Activated naive CD8-positive, alpha-beta T cell treated with anti-CD3 and anti-CD28 coated beads, Interleukin-2, amount 10 ng/mL, durations not matched to agents 7 days and 5 days (primary cell): Measurements from ENCODE around the gene GPR15. TPM values are rescaled to one million over a fixed set of nuclear protein-coding genes. Genes with fewer than 3 reads are reported as not detected.

Experiments used
- ATAC-seq: fragments of 150-1000 bp; cut with Tn5 transposase; one replicate; pipeline ENCODE4 v1.10.0; 2021; ENCODE audit warnings: low read depth, moderate library complexity
- POLR2A ChIA-PET: fragments of 350-600 bp; sonication (Branson Sonifier 250); formaldehyde crosslinking; loops from one replicate; lab custom pipeline; 2021; ENCODE audit warnings: antibody characterized with exemption; lab: Charles Lee
- DNase-seq: peaks from one replicate; pipeline ENCODE4 v3.0.0; 2021
- H3K27ac Mint-ChIP-seq: one replicate; pipeline ENCODE4 v1.8.0; 2022; ENCODE audit warnings: mild to moderate bottlenecking, mixed read lengths
- H3K27me3 Mint-ChIP-seq: one replicate; pipeline ENCODE4 v1.8.0; 2022; ENCODE audit warnings: mild to moderate bottlenecking, moderate library complexity, mixed read lengths
- H3K36me3 Mint-ChIP-seq: one replicate; pipeline ENCODE4 v1.8.0; 2021; ENCODE audit warnings: mild to moderate bottlenecking, mixed read lengths
- H3K4me1 Mint-ChIP-seq: one replicate; pipeline ENCODE4 v1.8.0; 2021; ENCODE audit warnings: mixed read lengths
- H3K4me3 Mint-ChIP-seq: one replicate; pipeline ENCODE4 v1.8.0; 2022; ENCODE audit warnings: mild to moderate bottlenecking, moderate library complexity, mixed read lengths
- H3K9me3 Mint-ChIP-seq: one replicate; pipeline ENCODE4 v1.8.0; 2021; ENCODE audit warnings: mixed read lengths
- total RNA-seq, 2 experiments: library from RNA; stranded (reverse); gene quantifications; one replicate each; pipeline ENCODE4 v1.2.3, GENCODE V29; 2021

GPR15 gene
- total RNA-seq, 2 experiments from 2014 or later = 40.6 to 44.1 TPM

- ATAC-seq (no peak), DNase-seq (no peak)
- H3K9me3 Mint-ChIP-seq = no peaks in the 10 kb centered on the region
- H3K36me3 Mint-ChIP-seq = peaks cover 79% of the 10 kb centered on the region
- POLR2A ChIA-PET = interaction anchor here (0.5 to 6.0 kb wide), 4 partner anchors 38 to 75 kb away, joined by 3 to 92 read pairs (median 4); partner anchors contain the start of gene CPOX
- peak overlapping the region; percentile 72 for H3K27ac Mint-ChIP-seq
- peak overlapping the region; percentile 99 for H3K4me3 Mint-ChIP-seq
- peaks cover 55% of the 10 kb centered on the region for H3K4me1 Mint-ChIP-seq
- no peaks in the 10 kb centered on the region for H3K27me3 Mint-ChIP-seq
Observed at GRCh38 chr3:98518816-98519215, 13.0 kb upstream of the GPR15 start.

GRCh38 chr3:98519351-98519750 is 12.4 kb upstream of the GPR15 start:
- H3K27ac Mint-ChIP-seq = peak overlapping the region; percentile 72
- H3K27me3 Mint-ChIP-seq = no peaks in the 10 kb centered on the region
- DNase-seq (no peak), ATAC-seq (no peak)
- H3K9me3 Mint-ChIP-seq = no peaks in the 10 kb centered on the region
- peaks cover 55% of the 10 kb centered on the region for H3K4me1 Mint-ChIP-seq
- POLR2A ChIA-PET = interaction anchor here (1.3 to 6.0 kb wide), 2 partner anchors 38 to 46 kb away, joined by 5 to 92 read pairs; no protein-coding TSS in a partner anchor
- peak overlapping the region; percentile 99 for H3K4me3 Mint-ChIP-seq
- peaks cover 81% of the 10 kb centered on the region for H3K36me3 Mint-ChIP-seq

- Mint-ChIP-seq H3K27ac (peak overlapping the region; percentile 98), H3K4me3 (peak overlapping the region; percentile 99), H3K36me3 (peaks cover 70% of the 10 kb centered on the region), H3K9me3 (peaks cover 3% of the 10 kb centered on the region), H3K4me1 (peaks cover 51% of the 10 kb centered on the region), H3K27me3 (no peaks in the 10 kb centered on the region)
- POLR2A ChIA-PET = interaction anchor here (0.6 to 6.0 kb wide), 20 partner anchors 10 to 71 kb away, joined by 3 to 92 read pairs (median 6); partner anchors contain the start of genes CPOX and GPR15
- DNase-seq = no peak
- ATAC-seq = peak; percentile 42
Observed at GRCh38 chr3:98521897-98522543, 9.8 kb upstream of the GPR15 start.

GRCh38 chr3:98522544-98523281 is 9.1 kb upstream of the GPR15 start, which contains the start of gene CLDND1:
Gene CLDND1, minus strand, starts transcription at chr3:98522902. Its CDS starts 1,478 bp downstream, at chr3:98521424.
- POLR2A ChIA-PET = interaction anchor here (0.7 to 6.0 kb wide), 20 partner anchors 8 to 483 kb away, joined by 3 to 92 read pairs (median 9); partner anchors contain the start of genes CPOX and GPR15
- H3K4me3 Mint-ChIP-seq = peak within 1 kb of the TSS; percentile 99
- ATAC-seq (peak; percentile 95), DNase-seq (peak; percentile 93)
- peaks cover 48% of the 10 kb centered on the region for H3K4me1 Mint-ChIP-seq
- no peaks in the 10 kb centered on the region for H3K27me3 Mint-ChIP-seq
- peak within 1 kb of the TSS; percentile 99 for H3K27ac Mint-ChIP-seq
- H3K36me3 Mint-ChIP-seq = peaks cover 71% of the 10 kb centered on the region
- peaks cover 3% of the 10 kb centered on the region for H3K9me3 Mint-ChIP-seq

GRCh38 chr3:98525494-98525893 is 6.3 kb upstream of the GPR15 start:
- DNase-seq (no peak), ATAC-seq (no peak)
- H3K9me3 Mint-ChIP-seq = peaks cover 5% of the 10 kb centered on the region
- no peaks in the 10 kb centered on the region for H3K27me3 Mint-ChIP-seq
- H3K4me3 Mint-ChIP-seq = peak overlapping the region; percentile 50
- H3K27ac Mint-ChIP-seq = peak overlapping the region; percentile 57
- peaks cover 51% of the 10 kb centered on the region for H3K36me3 Mint-ChIP-seq
- POLR2A ChIA-PET = interaction anchor here (1.0 to 1.1 kb wide), 2 partner anchors 12 to 20 kb away, joined by 3 read pairs; no protein-coding TSS in a partner anchor
- peaks cover 31% of the 10 kb centered on the region for H3K4me1 Mint-ChIP-seq

- no peaks in the 10 kb centered on the region for H3K27me3 Mint-ChIP-seq
- peaks cover 42% of the 10 kb centered on the region for H3K4me1 Mint-ChIP-seq
- no peak overlapping the region for H3K27ac Mint-ChIP-seq
- POLR2A ChIA-PET = no interaction called here
- peaks cover 52% of the 10 kb centered on the region for H3K36me3 Mint-ChIP-seq
- no peak for ATAC-seq
- no peak overlapping the region for H3K4me3 Mint-ChIP-seq
- H3K9me3 Mint-ChIP-seq = peaks cover 5% of the 10 kb centered on the region
- no peak for DNase-seq
Observed at GRCh38 chr3:98528474-98529346, 3.1 kb upstream of the GPR15 start.

GRCh38 chr3:98529856-98530459 is 1.8 kb upstream of the GPR15 start:
- peaks cover 41% of the 10 kb centered on the region for H3K36me3 Mint-ChIP-seq

GRCh38 chr3:98530676-98531075 is 1.1 kb upstream of the GPR15 start:
- peak overlapping the region; percentile 28 for H3K4me3 Mint-ChIP-seq
- H3K27ac Mint-ChIP-seq = no peak overlapping the region
- peaks cover 31% of the 10 kb centered on the region for H3K4me1 Mint-ChIP-seq
- POLR2A ChIA-PET = interaction anchor here (0.6 kb wide), 2 partner anchors 22 to 25 kb away, joined by 3 read pairs; no protein-coding TSS in a partner anchor
- peaks cover 39% of the 10 kb centered on the region for H3K36me3 Mint-ChIP-seq
- H3K9me3 Mint-ChIP-seq = peaks cover 3% of the 10 kb centered on the region
- DNase-seq (no peak), ATAC-seq (no peak)
- no peaks in the 10 kb centered on the region for H3K27me3 Mint-ChIP-seq

More at GRCh38 chr3:98529856-98530459, 1.8 kb upstream of the GPR15 start:
- H3K9me3 Mint-ChIP-seq = peaks cover 5% of the 10 kb centered on the region
- H3K27ac Mint-ChIP-seq = peak overlapping the region; percentile 47
- DNase-seq = no peak
- POLR2A ChIA-PET = interaction anchor here (0.6 kb wide), 2 partner anchors 23 to 25 kb away, joined by 3 read pairs; no protein-coding TSS in a partner anchor
- no peak for ATAC-seq
- no peaks in the 10 kb centered on the region for H3K27me3 Mint-ChIP-seq
- H3K4me3 Mint-ChIP-seq = peak overlapping the region; percentile 59
- H3K4me1 Mint-ChIP-seq = peaks cover 37% of the 10 kb centered on the region

GRCh38 chr3:98532275-98532637 is 478 bp downstream of the GPR15 start:
- peak overlapping the region; percentile 61 for H3K4me3 Mint-ChIP-seq
- no peak for DNase-seq
- ATAC-seq = no peak
- peaks cover 2% of the 10 kb centered on the region for H3K9me3 Mint-ChIP-seq
- H3K27me3 Mint-ChIP-seq = no peaks in the 10 kb centered on the region
- peak overlapping the region; percentile 66 for H3K27ac Mint-ChIP-seq
- H3K4me1 Mint-ChIP-seq = peaks cover 41% of the 10 kb centered on the region
- peaks cover 35% of the 10 kb centered on the region for H3K36me3 Mint-ChIP-seq
- POLR2A ChIA-PET = interaction anchor here (1.1 to 2.9 kb wide), 8 partner anchors 9 to 61 kb away, joined by 3 to 21 read pairs (median 5); partner anchors contain the start of genes CLDND1 and CPOX

- peaks cover 34% of the 10 kb centered on the region for H3K36me3 Mint-ChIP-seq
- H3K4me1 Mint-ChIP-seq = peaks cover 41% of the 10 kb centered on the region
- POLR2A ChIA-PET = interaction anchor here (1.1 to 2.9 kb wide), 8 partner anchors 10 to 60 kb away, joined by 3 to 21 read pairs (median 5); partner anchors contain the start of genes CLDND1 and CPOX
- peak overlapping the region; percentile 66 for H3K27ac Mint-ChIP-seq
- DNase-seq = no peak
- H3K27me3 Mint-ChIP-seq = no peaks in the 10 kb centered on the region
- peak overlapping the region; percentile 61 for H3K4me3 Mint-ChIP-seq
- ATAC-seq = no peak
- H3K9me3 Mint-ChIP-seq = peaks cover 2% of the 10 kb centered on the region
Observed at GRCh38 chr3:98532709-98533571, 1.2 kb downstream of the GPR15 start.

- H3K4me1 Mint-ChIP-seq = peaks cover 43% of the 10 kb centered on the region
- no peak overlapping the region for H3K27ac Mint-ChIP-seq
- H3K27me3 Mint-ChIP-seq = no peaks in the 10 kb centered on the region
- ATAC-seq = no peak
- H3K36me3 Mint-ChIP-seq = peaks cover 35% of the 10 kb centered on the region
- peaks cover 2% of the 10 kb centered on the region for H3K9me3 Mint-ChIP-seq
- H3K4me3 Mint-ChIP-seq = no peak overlapping the region
- DNase-seq = no peak
- POLR2A ChIA-PET = interaction anchor here (1.2 to 2.9 kb wide), 2 partner anchors 11 to 20 kb away, joined by 6 to 10 read pairs; partner anchors contain the start of gene CLDND1
Observed at GRCh38 chr3:98534168-98534567, 2.4 kb downstream of the GPR15 start.
